HEK293 (cell line): ENCODE measurements around the gene PPP2R5D.
A peak's percentile ranks its signal among the peaks of the same experiment; 100 is the strongest.

Experiments
- CTCF ChIA-PET: fragments of 350-600 bp; formaldehyde crosslinking; extraction: SDS; loops from one replicate; lab custom pipeline; 2021; ENCODE audit warnings: antibody characterized with exemption; lab: Yijun Ruan, JAX
- POLR2A ChIA-PET: fragments of 300-600 bp; formaldehyde crosslinking; extraction: SDS; loops from one replicate; lab custom pipeline; 2020; ENCODE audit warnings: antibody characterized with exemption, inconsistent platforms; lab: Yijun Ruan, JAX
- H3K27ac ChIP-seq: fragments of 200-500 bp; sonication (Bioruptor generic); 2 replicates; pipeline ENCODE4 v1.5.1; 2014; ENCODE audit warnings: low read depth, low read length, control low read depth, inconsistent platforms; ENCODE audit errors: extremely low read depth
- H3K36me3 ChIP-seq, 2 experiments: fragments of 200-500 bp in 1 of 2; sonication (Bioruptor generic) in 1 of 2; 1 replicate in 1 of 2; 2 replicates in 1 of 2; pipeline ENCODE4 v1.5.1; 2014 to 2017; ENCODE audit warnings: inconsistent platforms in 2 of 2, low read length in 2 of 2; ENCODE audit not compliant: control insufficient read depth in 2 of 2, insufficient read depth in 1 of 2
- H3K4me1 ChIP-seq: fragments of 200-500 bp; sonication (Bioruptor generic); 2 replicates; pipeline ENCODE4 v1.5.1; 2014; ENCODE audit warnings: mild to moderate bottlenecking, low read length, inconsistent platforms; ENCODE audit not compliant: control insufficient read depth, insufficient read depth
- H3K4me3 ChIP-seq: 2 replicates; pipeline ENCODE4 v1.5.1; 2011; ENCODE audit warnings: low read depth, mild to moderate bottlenecking, control low read depth, low read length, moderate library complexity
- H3K9me3 ChIP-seq: fragments of 200-500 bp; sonication (Bioruptor generic); 2 replicates; pipeline ENCODE4 v1.5.1; 2014; ENCODE audit warnings: low read depth, low read length, inconsistent platforms; ENCODE audit not compliant: control insufficient read depth, insufficient read depth
- SP7 ChIP-seq: fragments of 450-650 bp; formaldehyde crosslinking; IDR thresholded peaks from 2 replicates; pipeline ENCODE4 v1.5.1; 2016; ENCODE audit warnings: missing biosample characterization, missing genetic modification characterization
- TSHZ1 ChIP-seq: fragments of 450-650 bp; formaldehyde crosslinking; IDR thresholded peaks from 2 replicates; pipeline ENCODE4 v1.5.1; 2016; ENCODE audit warnings: missing biosample characterization, missing genetic modification characterization, borderline replicate concordance
- ZBTB17 ChIP-seq: fragments of 450-650 bp; formaldehyde crosslinking; IDR thresholded peaks from 2 replicates; pipeline ENCODE4 v1.5.1; 2016; ENCODE audit warnings: missing biosample characterization, missing genetic modification characterization
- ZBTB20 ChIP-seq: fragments of 450-650 bp; formaldehyde crosslinking; IDR thresholded peaks from 2 replicates; pipeline ENCODE4 v1.5.1; 2016; ENCODE audit warnings: missing biosample characterization, missing genetic modification characterization
- ZEB2 ChIP-seq: fragments of 450-650 bp; formaldehyde crosslinking; IDR thresholded peaks from 2 replicates; pipeline ENCODE4 v1.5.1; 2016; ENCODE audit warnings: missing biosample characterization, missing genetic modification characterization
- ZIC2 ChIP-seq: fragments of 450-650 bp; formaldehyde crosslinking; IDR thresholded peaks from 2 replicates; pipeline ENCODE4 v1.5.1; 2016; ENCODE audit warnings: missing biosample characterization, missing genetic modification characterization
- ZNF146 ChIP-seq: fragments of 450-650 bp; formaldehyde crosslinking; IDR thresholded peaks from 2 replicates; pipeline ENCODE4 v1.5.1; 2016; ENCODE audit warnings: missing biosample characterization, missing genetic modification characterization
- ZNF302 ChIP-seq: fragments of 450-650 bp; formaldehyde crosslinking; IDR thresholded peaks from 2 replicates; pipeline ENCODE4 v1.5.1; 2016; ENCODE audit warnings: missing biosample characterization, missing genetic modification characterization, low read depth
- ZNF335 ChIP-seq: fragments of 450-650 bp; formaldehyde crosslinking; conservative IDR thresholded peaks from 2 replicates; pipeline ENCODE4 v1.5.1; 2016; ENCODE audit warnings: missing biosample characterization, missing genetic modification characterization
- ZNF501 ChIP-seq: fragments of 450-650 bp; formaldehyde crosslinking; IDR thresholded peaks from 2 replicates; pipeline ENCODE4 v1.5.1; 2016; ENCODE audit warnings: missing biosample characterization, missing genetic modification characterization
- ZNF518A ChIP-seq: fragments of 450-650 bp; formaldehyde crosslinking; conservative IDR thresholded peaks from 2 replicates; pipeline ENCODE4 v1.5.1; 2016; ENCODE audit warnings: low read depth, missing biosample characterization, missing genetic modification characterization
- ZNF777 ChIP-seq: fragments of 450-650 bp; formaldehyde crosslinking; IDR thresholded peaks from 2 replicates; pipeline ENCODE4 v1.5.1; 2017; ENCODE audit warnings: missing biosample characterization, missing genetic modification characterization, borderline replicate concordance
- ZXDB ChIP-seq: fragments of 450-650 bp; formaldehyde crosslinking; IDR thresholded peaks from 2 replicates; pipeline ENCODE4 v1.5.1; 2016; ENCODE audit warnings: missing biosample characterization, missing genetic modification characterization
- TF ChIP-seq, protein P1 (sequence below): fragments of 450-650 bp; formaldehyde crosslinking; IDR thresholded peaks from 2 replicates; pipeline ENCODE4 v1.5.1; 2017; ENCODE audit warnings: missing biosample characterization, missing genetic modification characterization
- TF ChIP-seq, protein P2 (sequence below): IDR thresholded peaks from 2 replicates; pipeline ENCODE4 v1.6.1; 2011; ENCODE audit warnings: mild to moderate bottlenecking, low read depth, low read length, borderline replicate concordance
- TF ChIP-seq, protein P3 (sequence below): fragments of 450-650 bp; formaldehyde crosslinking; IDR thresholded peaks from 2 replicates; pipeline ENCODE4 v1.5.1; 2016; ENCODE audit warnings: missing biosample characterization, missing genetic modification characterization
- TF ChIP-seq, protein P4 (sequence below): fragments of 450-650 bp; formaldehyde crosslinking; optimal IDR thresholded peaks from 2 replicates; pipeline ENCODE3; 2016; ENCODE audit warnings: missing biosample characterization, mild to moderate bottlenecking, missing genetic modification characterization

The PPP2R5D gene

DNA sequence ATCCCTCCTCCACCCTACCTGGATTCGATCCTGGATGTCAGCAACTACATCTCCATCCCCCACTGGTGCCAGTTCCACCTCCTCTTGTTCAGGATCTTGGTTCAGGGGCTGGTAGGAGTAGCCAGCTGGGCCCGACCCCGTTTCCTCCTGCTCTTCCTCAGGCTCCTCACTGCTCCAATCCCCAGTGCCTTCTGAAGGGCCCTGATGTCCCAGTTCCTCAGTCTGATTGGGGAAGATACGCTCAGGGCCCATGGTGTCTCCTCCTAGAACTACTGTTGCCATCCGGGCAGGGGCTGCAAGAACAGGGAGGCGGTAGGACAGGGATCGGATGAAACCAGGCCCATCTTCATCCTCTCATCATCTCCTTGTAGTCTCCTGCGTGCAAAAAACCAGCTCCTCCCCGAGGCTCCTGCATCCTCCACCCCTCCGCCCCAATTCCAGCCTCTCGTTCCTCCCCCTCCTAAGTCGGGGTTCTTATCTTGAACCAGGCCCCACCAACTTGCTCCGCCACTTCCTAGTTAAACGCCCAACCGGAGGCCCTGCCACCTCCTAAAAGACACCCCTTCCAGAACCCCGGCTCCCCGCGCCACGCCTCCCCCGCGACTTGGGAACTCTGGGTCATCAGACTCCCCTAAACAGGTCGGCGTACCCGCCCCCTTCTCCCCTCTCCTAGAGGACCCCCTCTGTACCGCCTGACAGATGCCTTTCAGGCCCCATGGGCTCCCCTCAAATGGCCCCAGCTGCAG is 28.9 kb downstream of the PPP2R5D start (continued):
- TF ChIP-seq ZNF518A (tag by site-specific recombination) (no peak), ZNF146 (tag by site-specific recombination) (no peak), ZNF501 (tag by site-specific recombination) (no peak)
- TF ChIP-seq, protein P1, sequence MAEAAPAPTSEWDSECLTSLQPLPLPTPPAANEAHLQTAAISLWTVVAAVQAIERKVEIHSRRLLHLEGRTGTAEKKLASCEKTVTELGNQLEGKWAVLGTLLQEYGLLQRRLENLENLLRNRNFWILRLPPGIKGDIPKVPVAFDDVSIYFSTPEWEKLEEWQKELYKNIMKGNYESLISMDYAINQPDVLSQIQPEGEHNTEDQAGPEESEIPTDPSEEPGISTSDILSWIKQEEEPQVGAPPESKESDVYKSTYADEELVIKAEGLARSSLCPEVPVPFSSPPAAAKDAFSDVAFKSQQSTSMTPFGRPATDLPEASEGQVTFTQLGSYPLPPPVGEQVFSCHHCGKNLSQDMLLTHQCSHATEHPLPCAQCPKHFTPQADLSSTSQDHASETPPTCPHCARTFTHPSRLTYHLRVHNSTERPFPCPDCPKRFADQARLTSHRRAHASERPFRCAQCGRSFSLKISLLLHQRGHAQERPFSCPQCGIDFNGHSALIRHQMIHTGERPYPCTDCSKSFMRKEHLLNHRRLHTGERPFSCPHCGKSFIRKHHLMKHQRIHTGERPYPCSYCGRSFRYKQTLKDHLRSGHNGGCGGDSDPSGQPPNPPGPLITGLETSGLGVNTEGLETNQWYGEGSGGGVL (tag by site-specific recombination) = peak; percentile 84
- TF ChIP-seq, all 188 proteins: peak for 30

GRCh38 chr6:43013843-43014433 is 29.6 kb downstream of the PPP2R5D start, which contains the start of the genes KLHDC3 and MEA1:
Gene KLHDC3 (plus strand): TSS chr6:43014249. CDS start chr6:43017193, 2,944 bp downstream.
Gene MEA1 (minus strand): TSS chr6:43013946. CDS start chr6:43013813, 133 bp downstream.
- no peaks in the 10 kb centered on the region for H3K9me3 ChIP-seq
- H3K4me3 ChIP-seq = peak within 1 kb of the TSS; percentile 70
- ChIA-PET CTCF (interaction anchor here (0.6 to 2.6 kb wide), 9 partner anchors 9 to 352 kb away, joined by 3 to 15 read pairs (median 4); no protein-coding TSS in a partner anchor), POLR2A (interaction anchor here (0.6 to 4.6 kb wide), 37 partner anchors 11 to 1180 kb away, joined by 3 to 66 read pairs (median 5); partner anchors contain the start of genes CNPY3, CUL7, CUL9 and GNMT)
- peaks cover 12% of the 10 kb centered on the region for H3K4me1 ChIP-seq
- H3K27ac ChIP-seq = peak within 1 kb of the TSS; percentile 76
- H3K36me3 ChIP-seq = peaks cover 24 to 71% of the 10 kb centered on the region in 2 experiments
- TF ChIP-seq ZNF302 (tag by site-specific recombination) = no peak
- TF ChIP-seq, protein P2, sequence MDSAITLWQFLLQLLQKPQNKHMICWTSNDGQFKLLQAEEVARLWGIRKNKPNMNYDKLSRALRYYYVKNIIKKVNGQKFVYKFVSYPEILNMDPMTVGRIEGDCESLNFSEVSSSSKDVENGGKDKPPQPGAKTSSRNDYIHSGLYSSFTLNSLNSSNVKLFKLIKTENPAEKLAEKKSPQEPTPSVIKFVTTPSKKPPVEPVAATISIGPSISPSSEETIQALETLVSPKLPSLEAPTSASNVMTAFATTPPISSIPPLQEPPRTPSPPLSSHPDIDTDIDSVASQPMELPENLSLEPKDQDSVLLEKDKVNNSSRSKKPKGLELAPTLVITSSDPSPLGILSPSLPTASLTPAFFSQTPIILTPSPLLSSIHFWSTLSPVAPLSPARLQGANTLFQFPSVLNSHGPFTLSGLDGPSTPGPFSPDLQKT = peak; percentile 46; the same call in 1 of the 2 replicates
- peak; percentile 97 for TF ChIP-seq ZXDB (tag by site-specific recombination)
- peak; percentile 98 for TF ChIP-seq ZNF777 (tag by site-specific recombination)
- TF ChIP-seq, protein P3, sequence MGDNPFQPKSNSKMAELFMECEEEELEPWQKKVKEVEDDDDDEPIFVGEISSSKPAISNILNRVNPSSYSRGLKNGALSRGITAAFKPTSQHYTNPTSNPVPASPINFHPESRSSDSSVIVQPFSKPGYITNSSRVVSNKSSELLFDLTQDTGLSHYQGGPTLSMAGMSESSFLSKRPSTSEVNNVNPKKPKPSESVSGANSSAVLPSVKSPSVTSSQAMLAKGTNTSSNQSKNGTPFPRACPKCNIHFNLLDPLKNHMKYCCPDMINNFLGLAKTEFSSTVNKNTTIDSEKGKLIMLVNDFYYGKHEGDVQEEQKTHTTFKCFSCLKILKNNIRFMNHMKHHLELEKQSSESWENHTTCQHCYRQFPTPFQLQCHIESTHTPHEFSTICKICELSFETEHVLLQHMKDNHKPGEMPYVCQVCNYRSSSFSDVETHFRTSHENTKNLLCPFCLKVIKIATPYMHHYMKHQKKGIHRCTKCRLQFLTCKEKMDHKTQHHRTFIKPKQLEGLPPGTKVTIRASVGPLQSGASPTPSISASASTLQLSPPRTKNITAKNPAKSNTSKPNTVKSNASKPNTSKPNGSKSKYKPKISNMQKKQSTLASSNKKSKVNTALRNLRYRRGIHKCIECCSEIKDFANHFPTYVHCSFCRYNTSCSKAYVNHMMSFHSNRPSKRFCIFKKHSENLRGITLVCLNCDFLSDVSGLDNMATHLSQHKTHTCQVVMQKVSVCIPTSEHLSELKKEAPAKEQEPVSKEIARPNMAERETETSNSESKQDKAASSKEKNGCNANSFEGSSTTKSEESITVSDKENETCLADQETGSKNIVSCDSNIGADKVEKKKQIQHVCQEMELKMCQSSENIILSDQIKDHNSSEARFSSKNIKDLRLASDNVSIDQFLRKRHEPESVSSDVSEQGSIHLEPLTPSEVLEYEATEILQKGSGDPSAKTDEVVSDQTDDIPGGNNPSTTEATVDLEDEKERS (tag by site-specific recombination) = no peak
- TF ChIP-seq ZIC2 (tag by site-specific recombination) = peak; percentile 18; the same call in 1 of the 2 replicates
- TF ChIP-seq ZEB2 (tag by site-specific recombination) = peak; percentile 77; the same call in 1 of the 2 replicates
- peak; percentile 45; the same call in 1 of the 2 replicates for TF ChIP-seq SP7 (tag by site-specific recombination)
- peak; percentile 79 for TF ChIP-seq ZBTB20 (tag by site-specific recombination)
- TF ChIP-seq, protein P4, sequence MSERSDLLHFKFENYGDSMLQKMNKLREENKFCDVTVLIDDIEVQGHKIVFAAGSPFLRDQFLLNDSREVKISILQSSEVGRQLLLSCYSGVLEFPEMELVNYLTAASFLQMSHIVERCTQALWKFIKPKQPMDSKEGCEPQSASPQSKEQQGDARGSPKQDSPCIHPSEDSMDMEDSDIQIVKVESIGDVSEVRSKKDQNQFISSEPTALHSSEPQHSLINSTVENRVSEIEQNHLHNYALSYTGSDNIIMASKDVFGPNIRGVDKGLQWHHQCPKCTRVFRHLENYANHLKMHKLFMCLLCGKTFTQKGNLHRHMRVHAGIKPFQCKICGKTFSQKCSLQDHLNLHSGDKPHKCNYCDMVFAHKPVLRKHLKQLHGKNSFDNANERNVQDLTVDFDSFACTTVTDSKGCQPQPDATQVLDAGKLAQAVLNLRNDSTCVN (tag by site-specific recombination) = peak; percentile 84
- peak; percentile 95 for TF ChIP-seq ZBTB17 (tag by site-specific recombination)
- TF ChIP-seq TSHZ1 (tag by site-specific recombination) = no peak
- TF ChIP-seq ZNF335 (tag by site-specific recombination) = peak; percentile 96
